HG02763 (cell line): Measurements from ENCODE around the gene CFAP97D2.
"Not testable (repeated sequence)": the region's sequence is repeated elsewhere in the genome, so short reads cannot be mapped to it uniquely, and the experiment has no call there.

Experiments
- ATAC-seq: cut with Tn5 transposase; IDR thresholded peaks from one replicate; pipeline ENCODE4 v1.9.1; 2021; ENCODE audit warnings: mild to moderate bottlenecking, moderate library complexity; ENCODE audit not compliant: unreplicated experiment

The CFAP97D2 gene

DNA sequence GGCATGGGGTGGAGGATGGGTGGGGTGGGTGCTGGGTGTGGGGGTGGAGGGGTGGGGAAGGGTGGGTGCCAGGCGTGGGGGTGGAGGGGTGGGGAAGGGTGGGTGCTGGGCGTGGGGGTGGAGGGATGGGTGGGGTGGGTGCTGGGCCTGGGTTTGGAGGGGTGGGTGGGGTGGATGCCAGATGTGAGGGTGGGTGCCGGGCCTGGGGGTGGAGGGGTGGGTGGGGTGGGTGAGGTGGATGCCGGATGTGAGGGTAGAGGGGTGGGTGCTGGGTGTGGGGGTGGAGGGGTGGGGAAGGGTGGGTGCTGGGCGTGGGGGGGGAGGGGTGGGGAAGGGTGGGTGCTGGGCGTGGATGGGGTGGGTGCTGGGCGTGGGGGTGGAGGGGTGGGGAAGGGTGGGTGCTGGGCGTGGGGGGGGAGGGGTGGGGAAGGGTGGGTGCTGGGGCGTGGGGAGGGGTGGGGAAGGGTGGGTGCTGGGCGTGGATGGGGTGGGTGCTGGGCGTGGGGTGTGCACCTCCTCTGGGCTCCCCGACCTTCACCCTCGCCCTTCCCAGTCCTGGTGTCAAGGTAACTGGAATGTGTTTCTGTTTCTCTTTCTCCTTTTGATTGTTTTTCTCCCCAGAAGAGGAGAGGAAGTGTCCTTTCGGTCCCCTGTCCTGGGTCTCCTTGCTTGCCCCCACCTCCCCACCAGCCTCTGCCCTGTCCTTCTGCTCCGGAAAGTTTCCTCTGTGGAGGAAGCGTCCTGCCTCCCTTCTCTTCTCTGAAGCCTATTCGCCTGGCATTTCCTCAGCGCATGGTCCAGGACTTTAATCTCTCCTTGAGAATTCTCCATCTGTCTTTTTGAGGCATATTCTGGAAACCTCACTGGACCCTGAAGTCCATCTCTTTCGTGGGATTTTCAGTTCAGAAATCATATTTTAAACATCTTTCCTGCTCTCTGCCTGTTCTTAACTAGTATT is 22.9 kb upstream of the CFAP97D2 start:
- no peak for ATAC-seq

DNA sequence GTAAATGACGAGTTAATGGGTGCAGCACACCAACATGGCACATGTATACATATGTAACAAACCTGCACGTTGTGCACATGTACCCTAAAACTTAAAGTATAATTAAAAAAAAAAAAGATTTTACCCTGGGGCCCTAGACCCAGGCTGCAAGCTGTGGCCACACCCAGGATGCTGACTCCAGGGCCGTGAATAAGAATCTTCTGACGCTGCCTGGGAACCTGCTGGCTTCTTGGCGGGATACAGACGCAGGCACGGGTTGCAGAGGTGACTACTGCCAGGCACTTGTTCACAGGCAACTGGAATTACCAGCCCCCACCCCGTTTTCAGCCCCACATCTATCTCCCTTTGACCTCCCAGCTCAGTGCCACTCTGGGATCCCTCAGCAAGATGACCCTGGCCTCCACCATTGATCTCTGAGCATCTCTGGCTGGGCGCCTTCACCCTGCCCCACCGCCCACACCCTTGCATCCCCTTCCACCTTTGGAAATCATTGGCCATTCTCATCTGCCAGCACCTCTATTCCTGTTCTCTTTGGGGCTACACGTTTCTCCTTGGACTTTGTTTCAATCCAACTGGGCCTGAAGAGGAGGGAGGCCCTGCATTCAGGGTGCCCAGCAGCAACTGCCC is 21.1 kb upstream of the CFAP97D2 start:
- no peak for ATAC-seq

DNA sequence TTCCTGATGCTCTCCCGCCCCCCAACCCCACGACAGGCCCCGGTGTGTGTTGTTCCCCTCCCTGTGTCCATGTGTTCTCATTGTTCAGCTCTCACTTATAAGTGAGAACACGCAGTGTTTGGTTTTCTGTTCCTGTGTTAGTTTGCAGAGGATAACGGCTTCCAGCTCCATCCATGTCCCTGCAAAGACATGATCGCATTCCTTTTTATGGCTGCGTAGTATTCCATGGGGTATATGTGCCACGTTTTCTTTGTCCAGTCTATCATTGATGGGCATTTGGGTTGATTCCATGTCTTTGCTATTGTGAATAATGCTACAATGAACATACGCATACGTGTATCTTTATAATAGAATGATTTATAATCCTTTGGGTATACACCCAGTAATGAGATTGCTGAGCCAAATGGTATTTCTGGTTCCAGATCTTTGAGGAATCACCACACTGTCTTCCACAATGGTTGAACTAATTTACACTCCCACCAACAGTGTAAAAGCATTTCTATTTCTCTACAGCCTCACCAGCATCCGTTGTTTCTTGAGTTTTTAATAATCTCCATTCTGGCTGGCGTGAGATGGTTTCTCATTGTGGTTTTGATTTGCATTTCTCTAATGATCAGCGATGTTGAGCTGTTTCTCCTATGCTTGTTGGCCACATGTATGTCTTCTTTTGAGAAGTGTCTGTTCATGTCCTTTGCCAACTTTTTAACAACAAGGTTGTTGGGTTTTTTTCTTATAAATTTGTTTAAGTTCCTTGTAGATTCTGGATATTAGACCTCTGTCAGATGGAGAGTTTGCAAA is 20.0 kb upstream of the CFAP97D2 start:
- not testable (repeated sequence) for ATAC-seq

GRCh38 chr13:114161028-114161556 is 18.0 kb upstream of the CFAP97D2 start:
- ATAC-seq = no peak

- no peak for ATAC-seq
Measured at GRCh38 chr13:114161644-114162532, 17.2 kb upstream of the CFAP97D2 start.

DNA sequence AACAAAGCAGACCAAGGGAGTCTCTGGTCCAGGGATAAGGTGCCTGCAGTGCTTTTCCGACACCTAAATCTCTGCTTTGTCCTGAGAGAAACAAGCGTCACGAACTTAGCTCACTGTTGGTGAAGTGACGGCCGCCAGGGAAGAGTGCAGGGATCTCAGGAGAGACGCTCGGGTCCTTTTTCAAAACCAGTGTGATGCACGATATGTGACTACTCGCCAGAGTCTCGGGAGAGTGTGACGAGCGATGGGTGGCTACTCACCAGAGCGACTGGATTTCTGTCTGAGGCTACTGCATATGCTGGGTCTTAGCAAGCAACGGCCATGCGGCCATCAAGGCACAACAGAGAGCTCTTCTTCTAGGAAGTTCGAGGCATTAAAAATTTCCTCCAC is 16.5 kb upstream of the CFAP97D2 start:
- no peak for ATAC-seq

- no peak for ATAC-seq
Measured at GRCh38 chr13:114164053-114164452, 15.0 kb upstream of the CFAP97D2 start.

DNA sequence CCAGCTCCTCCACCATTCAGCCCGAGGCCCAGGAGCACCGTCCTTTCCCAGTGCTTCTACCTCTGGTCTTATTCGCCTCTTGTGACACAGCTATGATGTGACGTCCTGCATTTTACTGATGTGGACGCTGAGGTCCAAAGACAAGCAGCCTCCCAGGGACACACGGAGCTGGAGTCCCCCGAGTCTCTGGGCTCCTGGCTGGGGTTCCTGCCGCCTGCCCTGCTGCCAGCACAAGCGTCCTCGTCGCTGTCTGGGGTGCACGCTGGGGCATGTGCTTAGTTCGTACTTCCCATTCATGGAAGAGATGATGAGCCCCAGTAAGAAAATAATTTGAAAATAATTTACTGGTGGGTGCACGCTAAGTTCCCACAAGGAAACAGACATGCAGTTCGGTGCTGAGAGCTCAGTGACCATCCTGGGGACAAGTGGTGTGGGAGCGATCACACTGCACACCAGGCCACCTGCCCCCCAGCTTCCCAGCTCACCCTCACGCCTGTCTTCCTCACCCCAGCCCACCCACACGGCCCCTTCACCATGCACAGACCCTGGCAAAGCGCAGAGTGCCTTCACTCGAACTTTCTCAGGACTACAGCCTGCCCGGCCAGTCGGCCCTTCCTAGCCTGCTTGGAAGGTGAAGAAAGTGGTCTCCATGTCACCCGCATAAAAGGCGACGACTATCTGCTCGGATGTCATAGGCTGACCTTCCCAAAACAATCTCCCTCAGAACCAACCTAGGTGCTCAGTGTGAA is 14.2 kb upstream of the CFAP97D2 start:
- ATAC-seq = no peak

DNA sequence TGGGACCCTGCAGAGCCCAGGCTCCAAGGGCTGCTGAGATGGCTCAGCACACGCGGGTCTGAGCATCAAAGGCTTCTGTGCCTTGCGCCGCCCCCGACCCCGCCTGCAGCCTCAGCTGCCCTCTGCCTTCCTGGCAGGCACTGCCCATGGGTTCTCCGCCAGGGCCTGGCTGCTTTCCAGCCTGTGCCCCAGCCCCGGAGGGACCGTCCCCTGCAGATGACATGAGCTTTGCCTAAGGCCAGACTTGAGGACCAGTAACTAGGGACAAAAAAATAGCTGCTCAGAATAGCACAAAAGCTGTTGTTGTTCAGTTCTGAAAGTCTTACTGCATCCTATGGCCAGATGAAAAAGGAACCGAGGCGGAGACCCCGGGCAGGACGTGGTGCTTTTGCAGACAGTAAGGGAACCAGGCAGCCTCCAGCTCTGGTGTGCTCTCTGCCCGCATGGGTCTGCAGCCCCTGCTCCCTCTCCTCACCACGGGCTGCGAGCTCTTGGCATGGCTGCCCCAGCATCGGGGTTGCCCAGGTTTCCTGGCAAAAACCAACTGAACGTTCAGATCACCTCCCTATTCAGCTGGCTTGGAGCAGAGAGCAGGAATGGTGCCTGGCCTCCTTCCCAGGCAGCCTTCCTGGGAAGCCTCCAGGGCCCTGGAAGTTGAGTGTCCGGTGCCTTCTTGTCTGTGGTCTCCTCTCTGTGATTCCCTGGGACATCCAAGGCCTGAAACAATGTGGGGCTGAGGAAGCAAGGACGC is 12.5 kb upstream of the CFAP97D2 start:
- no peak for ATAC-seq

DNA sequence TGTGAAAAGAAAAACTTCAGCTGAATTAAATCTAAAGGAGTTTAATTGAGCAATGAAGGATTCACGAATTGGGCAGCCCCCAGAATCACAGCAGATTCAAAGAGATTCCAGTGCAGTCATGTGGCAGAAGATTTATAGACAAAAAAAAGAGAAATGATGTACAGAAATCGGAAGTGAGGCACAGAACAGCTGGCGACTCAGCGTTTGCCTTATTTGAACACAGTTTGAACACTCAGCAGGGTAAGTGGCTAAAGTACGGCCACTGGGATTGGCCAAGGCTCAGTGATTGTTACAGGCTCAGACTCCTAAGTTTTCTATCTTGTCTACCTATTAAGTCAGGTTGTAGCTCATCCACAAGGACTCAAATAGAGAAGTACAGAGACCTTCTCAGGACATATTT is 11.6 kb upstream of the CFAP97D2 start:
- ATAC-seq = no peak

- ATAC-seq = no peak
Measured at GRCh38 chr13:114167885-114168284, 11.2 kb upstream of the CFAP97D2 start.

- ATAC-seq = no peak
Measured at GRCh38 chr13:114173272-114173671, 5.8 kb upstream of the CFAP97D2 start.

DNA sequence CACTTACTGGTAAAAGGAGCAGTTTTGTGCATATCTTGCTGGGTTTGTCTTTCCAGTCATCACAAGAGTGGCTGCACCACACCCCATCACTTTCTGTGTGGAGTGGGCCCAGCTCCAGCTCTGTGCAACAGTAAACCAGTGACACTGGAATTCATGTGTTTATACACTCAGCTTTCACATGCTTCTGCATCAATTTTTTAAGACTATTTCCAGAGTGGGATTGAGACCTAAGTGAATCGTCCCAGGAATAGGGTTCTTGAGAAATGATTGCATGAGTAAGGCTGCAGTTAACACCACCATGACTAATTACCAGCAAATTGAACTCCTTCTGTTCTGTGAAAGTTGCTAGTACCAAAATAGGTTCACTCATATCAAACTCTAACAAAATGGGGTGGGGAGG is 5.3 kb upstream of the CFAP97D2 start:
- ATAC-seq = no peak

DNA sequence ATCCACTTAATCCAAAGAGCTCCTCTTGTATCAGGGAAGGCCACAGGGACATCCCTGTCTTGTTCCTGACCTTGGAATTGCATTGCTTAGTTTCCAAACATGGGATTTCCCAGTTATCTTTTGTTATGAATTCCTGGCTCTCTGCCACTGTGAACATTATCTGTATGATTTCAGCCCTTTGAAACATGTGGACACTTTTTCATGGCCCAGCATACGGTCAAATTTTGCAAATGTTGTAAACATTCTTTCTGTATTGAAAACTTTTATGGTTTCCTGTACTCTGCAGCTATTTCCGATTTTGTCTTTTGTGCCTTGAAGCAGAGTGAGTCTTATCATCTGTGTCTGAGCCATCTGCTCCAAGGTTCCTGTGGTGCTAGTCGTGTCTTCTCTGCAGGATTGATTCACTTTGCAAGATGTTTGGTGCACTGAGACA is 4.5 kb upstream of the CFAP97D2 start:
- no peak for ATAC-seq

GRCh38 chr13:114176359-114176902 is 2.6 kb upstream of the CFAP97D2 start:
- ATAC-seq = not testable (repeated sequence)

- no peak for ATAC-seq
Measured at GRCh38 chr13:114177245-114178010, 1.6 kb upstream of the CFAP97D2 start.

- ATAC-seq = no peak
Measured at GRCh38 chr13:114185182-114185971, 6.3 kb downstream of the CFAP97D2 start.
